Measurements from ENCODE around the gene CYB561D1.

- no peak for TF ChIP-seq POLR2A (IDR thresholded peaks at IDR 0.05)
- no peak for TF ChIP-seq CTCF (IDR thresholded peaks at IDR 0.05)
These were observed 14.9 kb downstream of the CYB561D1 start for GRCh38 chr1:109508873-109509175.

Data from breast epithelium (tissue), 3 donors.